Heart right ventricle (tissue), 16 donors: ENCODE data around the gene SUB1. TPM values are rescaled to one million over a fixed set of nuclear protein-coding genes. Genes with fewer than 3 reads are reported as not detected.
A peak's percentile ranks its signal among the peaks of the same experiment; 100 is the strongest.

Experiments
- ATAC-seq, 8 donors: fragments of 200-7000 bp; cut with Tn5 transposase; one replicate each; pipeline ENCODE4 v1.9.1; 2020; ENCODE audit warnings: mild to moderate bottlenecking in 8 of 8, moderate library complexity in 8 of 8, moderate number of reproducible peaks in 1 of 8
- DNase-seq, 2 donors: peaks; one replicate each; pipeline ENCODE4 v3.0.0-alpha.2; 2020
- H3K27ac ChIP-seq, 10 donors: fragments of 200-600 bp; sonication (generic) in 2 of 10; one replicate each; pipeline versions ENCODE4 v1.5.0 to v1.8.0; 2020 to 2022; ENCODE audit warnings: mild to moderate bottlenecking in 3 of 10
- H3K27me3 ChIP-seq, 7 donors: fragments of 200-600 bp; one replicate each; pipeline ENCODE4 v1.8.0; 2021 to 2022; ENCODE audit warnings: mild to moderate bottlenecking in 2 of 7
- H3K36me3 ChIP-seq, 9 donors: fragments of 200-600 bp; sonication (generic) in 1 of 9; one replicate each; pipeline versions ENCODE4 v1.5.0 to v1.8.0; 2020 to 2022; ENCODE audit warnings: mild to moderate bottlenecking in 2 of 9
- H3K4me1 ChIP-seq, 9 donors: fragments of 200-600 bp; sonication (generic) in 1 of 9; one replicate each; pipeline versions ENCODE4 v1.5.0 to v1.8.0; 2020 to 2022; ENCODE audit warnings: mild to moderate bottlenecking in 4 of 9
- H3K4me3 ChIP-seq, 10 donors: fragments of 200-600 bp; sonication (generic) in 2 of 10; one replicate each; pipeline versions ENCODE4 v1.5.0 to v1.8.0; 2020 to 2022; ENCODE audit warnings: mild to moderate bottlenecking in 7 of 10, moderate library complexity in 2 of 10
- H3K9me3 ChIP-seq, 11 donors: fragments of 200-600 bp in 10 of 11; sonication (generic) in 2 of 11; one replicate each; pipeline versions ENCODE4 v1.5.0 to v1.8.0; 2013 to 2022; ENCODE audit warnings: mild to moderate bottlenecking in 2 of 11, control low read depth in 1 of 11, moderate library complexity in 1 of 11
- CTCF ChIP-seq, 9 donors: fragments of 200-600 bp; sonication (generic) in 2 of 9; IDR thresholded peaks; one replicate each; pipeline versions ENCODE4 v1.5.0 to v1.8.0; 2021 to 2022; ENCODE audit warnings: antibody characterized with exemption in 9 of 9, mild to moderate bottlenecking in 5 of 9, moderate library complexity in 1 of 9
- WGBS, 2 donors: extraction: QIAGEN DNeasy Blood & Tissue Kit; methylation state at CpG; one replicate each; pipeline ENCODE4 v1.1.7; 2013; ENCODE audit warnings: inconsistent platforms in 1 of 2; 5-methylcytosine and 5-hydroxymethylcytosine counted together
- intact Hi-C, 10 donors: fragments of 100-400 bp; cut with DNase I; formaldehyde crosslinking; loops; one replicate each; pipeline versions ENCODE4 v1.11.1 to v1.14.2; 2022
- polyA plus RNA-seq, 2 donors: library from polyadenylated mRNA; stranded (reverse); fragments of 200-250 nt; gene quantifications; one replicate each; pipeline ENCODE4 v1.2.3, GENCODE V29; 2013
- total RNA-seq, 10 donors: library from RNA; stranded (reverse); fragmentation: NEBNext Ultra II Directional in 3 of 10; extraction: Animal tissue kit (Norgen Biotek cat#: 25700) in 3 of 10; gene quantifications; one replicate each; pipeline versions ENCODE4 v1.2.1 to v1.2.4, GENCODE V29; 2021 to 2023
- donor health status: Arrhythmogenic right ventricular cardiomyopathy.
- donor health status: ischemic (EF 13 %, LVEDD 7.1; RV severe dilation, severe dysfunction).
- donor health status: healthy with polysubstance abuse.
- donor health status: DM: no; HTN: yes; CAD: no.
- donor health status: DM: no; HTN: no; CAD: no.
- donor health status: ischemic (EF 25% LVEDD 6.9; RV normal size, moderate dysfunction).
- donor health status: ischemic (EF 25% LVEDD 5.7; RV mildly dilated, moderate dysfunction).
- donor health status: healthy.
- donor health status: DM: yes; HTN: yes; CAD: no.
- donor health status: Ischemic cardiomyopathy.
- donor health status: ischemic (EF 35%, LVEDD 5.7; RV mildly dilated, moderate dysfunction).
- donor health status: nonischemic (EF 11% LVEDD 7.7; RV severe dilation, severe dysfunction).
- donor health status: DM: yes; HTN: yes; CAD: no.
- donor health status: PGD.
- donor health status: ischemic (EF 29% LVEDD 5.4; RV normal size, mild dysfunction).
- donor health status: nonischemic (EF 23%, LVEDD 6.1; RV moderate dilation, normal function).

Gene SUB1
- total and polyA plus RNA-seq, 12 donors: 86.8 to 224 (median 186) TPM

GRCh38 chr5:32574540-32575175 is 10.7 kb upstream of the SUB1 start:
- intact Hi-C loops: no loop called here
- ATAC-seq (no peak), DNase-seq (no peak)
- TF ChIP-seq CTCF (IDR thresholded peaks at IDR 0.05): no peak
- peaks cover 0 to 8% (median 0%) of the 10 kb centered on the region in 9 donors for H3K4me1 ChIP-seq
- H3K36me3 ChIP-seq: no peaks in the 10 kb centered on the region
- no peak overlapping the region for H3K27ac ChIP-seq
- no peak overlapping the region for H3K4me3 ChIP-seq
- H3K9me3 ChIP-seq: peaks cover 0 to 3% (median 0%) of the 10 kb centered on the region in 11 donors
- WGBS, 2 donors: 83 to 90% methylated on average over 3 of the region's 3 CpGs
- H3K27me3 ChIP-seq: no peaks in the 10 kb centered on the region

- DNase-seq (no peak), ATAC-seq (no peak)
- intact Hi-C loops: no loop called here
- no peaks in the 10 kb centered on the region for H3K9me3 ChIP-seq
- H3K4me3 ChIP-seq: no peak overlapping the region
- no peaks in the 10 kb centered on the region for H3K27me3 ChIP-seq
- H3K27ac ChIP-seq: no peak overlapping the region
- H3K4me1 ChIP-seq: peaks cover 0 to 35% (median 0%) of the 10 kb centered on the region in 9 donors
- no peaks in the 10 kb centered on the region for H3K36me3 ChIP-seq
- WGBS, 2 donors: 82 to 91% methylated on average over 3 of the region's 3 CpGs
- TF ChIP-seq CTCF (IDR thresholded peaks at IDR 0.05): no peak
Measured at GRCh38 chr5:32578363-32578762, 7.0 kb upstream of the SUB1 start.

GRCh38 chr5:32578764-32579163 is 6.6 kb upstream of the SUB1 start:
- no peak for TF ChIP-seq CTCF (IDR thresholded peaks at IDR 0.05)
- Histone ChIP-seq H3K36me3 (no peaks in the 10 kb centered on the region), H3K9me3 (peaks cover 0 to 3% (median 0%) of the 10 kb centered on the region in 11 donors), H3K4me3 (no peak overlapping the region), H3K27ac (no peak overlapping the region), H3K27me3 (no peaks in the 10 kb centered on the region), H3K4me1 (peaks cover 0 to 39% (median 0%) of the 10 kb centered on the region in 9 donors)
- WGBS, 2 donors: 95 to 96% methylated on average over 3 of the region's 3 CpGs
- no peak for DNase-seq
- intact Hi-C loops: no loop called here
- no peak for ATAC-seq

GRCh38 chr5:32581010-32581785 is 4.2 kb upstream of the SUB1 start:
- no peak for DNase-seq
- peaks cover 0 to 53% (median 4%) of the 10 kb centered on the region in 9 donors for H3K4me1 ChIP-seq
- H3K4me3 ChIP-seq: no peak overlapping the region
- no peaks in the 10 kb centered on the region for H3K36me3 ChIP-seq
- no peak for TF ChIP-seq CTCF (IDR thresholded peaks at IDR 0.05)
- 69 to 71% methylated on average over 12 of the region's 12 CpGs for WGBS, 2 donors
- H3K27me3 ChIP-seq: no peaks in the 10 kb centered on the region
- intact Hi-C loops: loop anchor here in 2 of 10 donors (10.0 kb wide), 3 partner anchors 86 to 476 kb away; no protein-coding TSS in a partner anchor
- peak overlapping the region in 1 of 10 donors; percentile 80 for H3K27ac ChIP-seq
- ATAC-seq: no peak
- H3K9me3 ChIP-seq: peaks cover 0 to 16% (median 0%) of the 10 kb centered on the region in 11 donors
